GM23338 (cell line): ENCODE results near the gene AGBL4. TPM values are rescaled to one million over a fixed set of nuclear protein-coding genes. Genes with fewer than 3 reads are reported as not detected.

ENCODE experiments used
- ATAC-seq: fragments of 200-7000 bp; cut with Tn5 transposase; 3 replicates; pipeline ENCODE4 v1.9.1; 2020
- DNase-seq: peaks from one replicate; pipeline ENCODE4 v3.0.0-alpha.2; 2015; ENCODE audit warnings: low spot score
- H2AFZ ChIP-seq: fragments of 200-600 bp; sonication (generic); 2 replicates; pipeline ENCODE4 v1.8.0; 2016; ENCODE audit warnings: antibody characterized with exemption, mild to moderate bottlenecking, moderate library complexity
- H3F3A ChIP-seq: fragments of 200-600 bp; sonication (generic); replicated peaks from 2 replicates; pipeline ENCODE4 v1.8.0; 2017; ENCODE audit warnings: antibody characterized with exemption, mixed run types, low read depth
- H3K27ac ChIP-seq: fragments of 200-600 bp; sonication (generic); 2 replicates; pipeline ENCODE4 v1.6.1; 2016; ENCODE audit warnings: low read depth
- H3K27me3 ChIP-seq: fragments of 200-600 bp; sonication (generic); 2 replicates; pipeline ENCODE4 v1.8.0; 2016; ENCODE audit warnings: mild to moderate bottlenecking, mixed run types, moderate library complexity; ENCODE audit not compliant: insufficient read depth
- H3K36me3 ChIP-seq: fragments of 200-600 bp; sonication (generic); 2 replicates; pipeline ENCODE4 v1.8.0; 2016; ENCODE audit warnings: mild to moderate bottlenecking; ENCODE audit not compliant: insufficient read depth
- H3K4me1 ChIP-seq: fragments of 200-600 bp; sonication (generic); 2 replicates; pipeline ENCODE4 v1.8.0; 2016; ENCODE audit warnings: mild to moderate bottlenecking, moderate library complexity; ENCODE audit not compliant: insufficient read depth
- H3K4me2 ChIP-seq: fragments of 200-600 bp; sonication (generic); 2 replicates; pipeline ENCODE4 v1.7.1; 2017; ENCODE audit warnings: mixed run types
- H3K4me3 ChIP-seq: fragments of 200-600 bp; sonication (generic); 2 replicates; pipeline ENCODE4 v1.6.1; 2016; ENCODE audit warnings: mixed run types
- H3K79me2 ChIP-seq: fragments of 200-600 bp; sonication (generic); replicated peaks from 2 replicates; pipeline ENCODE4 v1.8.0; 2017; ENCODE audit warnings: mild to moderate bottlenecking; ENCODE audit not compliant: insufficient read depth
- H3K9me2 ChIP-seq: fragments of 200-600 bp; sonication (generic); 2 replicates; pipeline ENCODE4 v1.8.0; 2017; ENCODE audit not compliant: insufficient read depth
- H4K20me1 ChIP-seq: fragments of 200-600 bp; sonication (generic); replicated peaks from 2 replicates; pipeline ENCODE4 v1.8.0; 2017; ENCODE audit warnings: mild to moderate bottlenecking; ENCODE audit not compliant: insufficient read depth
- H3K27ac Mint-ChIP-seq: 2 replicates; pipeline ENCODE4 v1.8.0; 2020; ENCODE audit warnings: inconsistent platforms, mild to moderate bottlenecking, moderate library complexity, mixed read lengths
- H3K27me3 Mint-ChIP-seq: 3 replicates; pipeline ENCODE4 v1.8.0; 2022; ENCODE audit warnings: low read depth, mild to moderate bottlenecking, moderate library complexity, mixed read lengths, inconsistent platforms; ENCODE audit not compliant: insufficient read depth, poor library complexity
- H3K36me3 Mint-ChIP-seq: 3 replicates; pipeline ENCODE4 v1.8.0; 2021; ENCODE audit warnings: low read depth, mild to moderate bottlenecking, inconsistent platforms, moderate library complexity, mixed read lengths
- H3K4me1 Mint-ChIP-seq: 3 replicates; pipeline ENCODE4 v1.8.0; 2020; ENCODE audit warnings: mild to moderate bottlenecking, inconsistent platforms, mixed read lengths
- H3K4me3 Mint-ChIP-seq: 3 replicates; pipeline ENCODE4 v1.8.0; 2021; ENCODE audit warnings: moderate library complexity, mild to moderate bottlenecking, inconsistent platforms, mixed read lengths
- H3K9me3 Mint-ChIP-seq: 3 replicates; pipeline ENCODE4 v1.8.0; 2020; ENCODE audit warnings: moderate library complexity, mild to moderate bottlenecking, inconsistent platforms, mixed read lengths
- CREB1 ChIP-seq: fragments of 250-450 bp; sonication (Bioruptor Pico); IDR thresholded peaks from 2 replicates; pipeline ENCODE4 v1.5.0; 2020; ENCODE audit warnings: low read depth, mild to moderate bottlenecking, moderate library complexity
- EZH2 ChIP-seq: fragments of 200-600 bp; sonication (generic); IDR thresholded peaks from one replicate; pipeline ENCODE4 v1.8.0; 2017; ENCODE audit warnings: antibody characterized with exemption, mild to moderate bottlenecking, low read depth; ENCODE audit not compliant: unreplicated experiment
- EZH2phosphoT487 ChIP-seq: fragments of 200-600 bp; sonication (generic); IDR thresholded peaks from one replicate; pipeline ENCODE4 v1.8.1; 2018; ENCODE audit warnings: antibody characterized with exemption; ENCODE audit not compliant: unreplicated experiment
- NANOG ChIP-seq: IDR thresholded peaks from 2 replicates; pipeline ENCODE4 v1.6.1; 2016; ENCODE audit warnings: antibody characterized with exemption, borderline replicate concordance
- POLR2AphosphoS5 ChIP-seq: IDR thresholded peaks from 2 replicates; pipeline ENCODE4 v1.6.1; 2016; ENCODE audit warnings: antibody characterized with exemption, low read depth
- ZNF331 ChIP-seq: fragments of 250-450 bp; sonication (Bioruptor Pico); IDR thresholded peaks from 2 replicates; pipeline ENCODE4 v1.5.0; 2020; ENCODE audit warnings: low read depth, mild to moderate bottlenecking, moderate library complexity
- polyA plus RNA-seq: library from polyadenylated mRNA; unstranded; fragments of >200 nt; fragmentation: Nextera tagmentation; extraction: Ambion mirVana; gene quantifications from 2 replicates; pipeline ENCODE4 v1.2.1, GENCODE V29; 2016
- total RNA-seq: library from RNA; depleted of rRNA; stranded (reverse); fragments of >200 nt; shearing (Covaris generic); gene quantifications from 2 replicates; pipeline ENCODE4 v1.2.3, GENCODE V29; 2014
- TF ChIP-seq, protein P1 (sequence below): IDR thresholded peaks from 2 replicates; pipeline ENCODE4 v1.6.1; 2016; ENCODE audit warnings: antibody characterized with exemption
- TF ChIP-seq, protein P2 (sequence below): fragments of 250-450 bp; sonication (Bioruptor Pico); IDR thresholded peaks from 2 replicates; pipeline ENCODE4 v1.5.0; 2020; ENCODE audit warnings: mild to moderate bottlenecking, moderate library complexity
- TF ChIP-seq, protein P3 (sequence below), 2 experiments: fragments of 200-600 bp in 1 of 2; sonication (generic) in 1 of 2; conservative IDR thresholded peaks; 2 replicates each; pipeline versions ENCODE4 v1.5.1 to v1.6.1; 2016 to 2017; ENCODE audit warnings: antibody characterized with exemption in 2 of 2, low read depth in 2 of 2, mild to moderate bottlenecking in 2 of 2, moderate library complexity in 1 of 2

Gene AGBL4
- total and polyA plus RNA-seq, 2 experiments from 2014 or later = 0.91 to 1.5 TPM

DNA sequence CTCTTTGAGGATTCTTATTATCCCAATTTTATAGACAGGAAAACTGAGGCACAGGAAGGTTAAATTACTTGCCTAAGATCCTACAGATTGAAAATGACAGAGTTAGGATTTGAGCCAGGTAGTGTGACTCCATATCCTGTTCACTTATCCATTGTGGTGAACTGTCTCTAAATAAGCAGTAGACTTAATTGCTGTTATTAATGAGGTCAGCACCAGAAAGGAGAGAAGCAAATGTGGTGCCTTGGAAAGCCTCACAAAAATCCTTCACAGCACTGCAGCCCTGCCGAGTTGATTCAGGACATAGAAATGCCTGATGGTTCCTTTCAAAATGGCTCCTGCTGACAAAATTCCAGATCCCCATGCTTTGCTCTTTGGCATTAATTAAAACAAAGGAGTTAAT is 1053.8 kb downstream of the AGBL4 start:
- H3F3A ChIP-seq = no peaks in the 10 kb centered on the region
- H3K4me1 ChIP-seq = no peaks in the 10 kb centered on the region
- no peaks in the 10 kb centered on the region for H3K9me2 ChIP-seq
- no peak overlapping the region for H3K4me3 ChIP-seq
- DNase-seq (no peak), ATAC-seq (no peak)
- Mint-ChIP-seq H3K27ac (no peak overlapping the region), H3K9me3 (peaks cover 48% of the 10 kb centered on the region), H3K36me3 (no peaks in the 10 kb centered on the region; the same call in 2 of the 3 replicates), H3K4me1 (no peaks in the 10 kb centered on the region), H3K4me3 (no peak overlapping the region), H3K27me3 (no peaks in the 10 kb centered on the region)
- H2AFZ ChIP-seq = no peak overlapping the region
- no peaks in the 10 kb centered on the region for H3K79me2 ChIP-seq
- H3K27me3 ChIP-seq = no peaks in the 10 kb centered on the region
- no peak overlapping the region for H3K4me2 ChIP-seq
- no peaks in the 10 kb centered on the region for H4K20me1 ChIP-seq
- no peak overlapping the region for H3K27ac ChIP-seq
- TF ChIP-seq, protein P1, sequence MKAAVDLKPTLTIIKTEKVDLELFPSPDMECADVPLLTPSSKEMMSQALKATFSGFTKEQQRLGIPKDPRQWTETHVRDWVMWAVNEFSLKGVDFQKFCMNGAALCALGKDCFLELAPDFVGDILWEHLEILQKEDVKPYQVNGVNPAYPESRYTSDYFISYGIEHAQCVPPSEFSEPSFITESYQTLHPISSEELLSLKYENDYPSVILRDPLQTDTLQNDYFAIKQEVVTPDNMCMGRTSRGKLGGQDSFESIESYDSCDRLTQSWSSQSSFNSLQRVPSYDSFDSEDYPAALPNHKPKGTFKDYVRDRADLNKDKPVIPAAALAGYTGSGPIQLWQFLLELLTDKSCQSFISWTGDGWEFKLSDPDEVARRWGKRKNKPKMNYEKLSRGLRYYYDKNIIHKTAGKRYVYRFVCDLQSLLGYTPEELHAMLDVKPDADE = no peak
- TF ChIP-seq EZH2phosphoT487 (no peak), NANOG (no peak), POLR2AphosphoS5 (no peak), EZH2 (no peak), ZNF331 (CRISPR knock-in tag) (no peak), CREB1 (no peak)
- TF ChIP-seq, protein P2, sequence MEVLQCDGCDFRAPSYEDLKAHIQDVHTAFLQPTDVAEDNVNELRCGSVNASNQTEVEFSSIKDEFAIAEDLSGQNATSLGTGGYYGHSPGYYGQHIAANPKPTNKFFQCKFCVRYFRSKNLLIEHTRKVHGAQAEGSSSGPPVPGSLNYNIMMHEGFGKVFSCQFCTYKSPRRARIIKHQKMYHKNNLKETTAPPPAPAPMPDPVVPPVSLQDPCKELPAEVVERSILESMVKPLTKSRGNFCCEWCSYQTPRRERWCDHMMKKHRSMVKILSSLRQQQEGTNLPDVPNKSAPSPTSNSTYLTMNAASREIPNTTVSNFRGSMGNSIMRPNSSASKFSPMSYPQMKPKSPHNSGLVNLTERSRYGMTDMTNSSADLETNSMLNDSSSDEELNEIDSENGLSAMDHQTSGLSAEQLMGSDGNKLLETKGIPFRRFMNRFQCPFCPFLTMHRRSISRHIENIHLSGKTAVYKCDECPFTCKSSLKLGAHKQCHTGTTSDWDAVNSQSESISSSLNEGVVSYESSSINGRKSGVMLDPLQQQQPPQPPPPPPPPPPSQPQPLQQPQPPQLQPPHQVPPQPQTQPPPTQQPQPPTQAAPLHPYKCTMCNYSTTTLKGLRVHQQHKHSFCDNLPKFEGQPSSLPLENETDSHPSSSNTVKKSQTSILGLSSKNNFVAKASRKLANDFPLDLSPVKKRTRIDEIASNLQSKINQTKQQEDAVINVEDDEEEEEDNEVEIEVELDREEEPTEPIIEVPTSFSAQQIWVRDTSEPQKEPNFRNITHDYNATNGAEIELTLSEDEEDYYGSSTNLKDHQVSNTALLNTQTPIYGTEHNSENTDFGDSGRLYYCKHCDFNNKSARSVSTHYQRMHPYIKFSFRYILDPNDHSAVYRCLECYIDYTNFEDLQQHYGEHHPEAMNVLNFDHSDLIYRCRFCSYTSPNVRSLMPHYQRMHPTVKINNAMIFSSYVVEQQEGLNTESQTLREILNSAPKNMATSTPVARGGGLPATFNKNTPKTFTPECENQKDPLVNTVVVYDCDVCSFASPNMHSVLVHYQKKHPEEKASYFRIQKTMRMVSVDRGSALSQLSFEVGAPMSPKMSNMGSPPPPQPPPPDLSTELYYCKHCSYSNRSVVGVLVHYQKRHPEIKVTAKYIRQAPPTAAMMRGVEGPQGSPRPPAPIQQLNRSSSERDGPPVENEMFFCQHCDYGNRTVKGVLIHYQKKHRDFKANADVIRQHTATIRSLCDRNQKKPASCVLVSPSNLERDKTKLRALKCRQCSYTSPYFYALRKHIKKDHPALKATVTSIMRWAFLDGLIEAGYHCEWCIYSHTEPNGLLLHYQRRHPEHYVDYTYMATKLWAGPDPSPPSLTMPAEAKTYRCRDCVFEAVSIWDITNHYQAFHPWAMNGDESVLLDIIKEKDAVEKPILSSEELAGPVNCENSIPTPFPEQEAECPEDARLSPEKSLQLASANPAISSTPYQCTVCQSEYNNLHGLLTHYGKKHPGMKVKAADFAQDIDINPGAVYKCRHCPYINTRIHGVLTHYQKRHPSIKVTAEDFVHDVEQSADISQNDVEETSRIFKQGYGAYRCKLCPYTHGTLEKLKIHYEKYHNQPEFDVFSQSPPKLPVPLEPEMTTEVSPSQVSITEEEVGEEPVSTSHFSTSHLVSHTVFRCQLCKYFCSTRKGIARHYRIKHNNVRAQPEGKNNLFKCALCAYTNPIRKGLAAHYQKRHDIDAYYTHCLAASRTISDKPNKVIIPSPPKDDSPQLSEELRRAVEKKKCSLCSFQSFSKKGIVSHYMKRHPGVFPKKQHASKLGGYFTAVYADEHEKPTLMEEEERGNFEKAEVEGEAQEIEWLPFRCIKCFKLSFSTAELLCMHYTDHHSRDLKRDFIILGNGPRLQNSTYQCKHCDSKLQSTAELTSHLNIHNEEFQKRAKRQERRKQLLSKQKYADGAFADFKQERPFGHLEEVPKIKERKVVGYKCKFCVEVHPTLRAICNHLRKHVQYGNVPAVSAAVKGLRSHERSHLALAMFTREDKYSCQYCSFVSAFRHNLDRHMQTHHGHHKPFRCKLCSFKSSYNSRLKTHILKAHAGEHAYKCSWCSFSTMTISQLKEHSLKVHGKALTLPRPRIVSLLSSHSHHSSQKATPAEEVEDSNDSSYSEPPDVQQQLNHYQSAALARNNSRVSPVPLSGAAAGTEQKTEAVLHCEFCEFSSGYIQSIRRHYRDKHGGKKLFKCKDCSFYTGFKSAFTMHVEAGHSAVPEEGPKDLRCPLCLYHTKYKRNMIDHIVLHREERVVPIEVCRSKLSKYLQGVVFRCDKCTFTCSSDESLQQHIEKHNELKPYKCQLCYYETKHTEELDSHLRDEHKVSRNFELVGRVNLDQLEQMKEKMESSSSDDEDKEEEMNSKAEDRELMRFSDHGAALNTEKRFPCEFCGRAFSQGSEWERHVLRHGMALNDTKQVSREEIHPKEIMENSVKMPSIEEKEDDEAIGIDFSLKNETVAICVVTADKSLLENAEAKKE = no peak
- TF ChIP-seq, protein P3, sequence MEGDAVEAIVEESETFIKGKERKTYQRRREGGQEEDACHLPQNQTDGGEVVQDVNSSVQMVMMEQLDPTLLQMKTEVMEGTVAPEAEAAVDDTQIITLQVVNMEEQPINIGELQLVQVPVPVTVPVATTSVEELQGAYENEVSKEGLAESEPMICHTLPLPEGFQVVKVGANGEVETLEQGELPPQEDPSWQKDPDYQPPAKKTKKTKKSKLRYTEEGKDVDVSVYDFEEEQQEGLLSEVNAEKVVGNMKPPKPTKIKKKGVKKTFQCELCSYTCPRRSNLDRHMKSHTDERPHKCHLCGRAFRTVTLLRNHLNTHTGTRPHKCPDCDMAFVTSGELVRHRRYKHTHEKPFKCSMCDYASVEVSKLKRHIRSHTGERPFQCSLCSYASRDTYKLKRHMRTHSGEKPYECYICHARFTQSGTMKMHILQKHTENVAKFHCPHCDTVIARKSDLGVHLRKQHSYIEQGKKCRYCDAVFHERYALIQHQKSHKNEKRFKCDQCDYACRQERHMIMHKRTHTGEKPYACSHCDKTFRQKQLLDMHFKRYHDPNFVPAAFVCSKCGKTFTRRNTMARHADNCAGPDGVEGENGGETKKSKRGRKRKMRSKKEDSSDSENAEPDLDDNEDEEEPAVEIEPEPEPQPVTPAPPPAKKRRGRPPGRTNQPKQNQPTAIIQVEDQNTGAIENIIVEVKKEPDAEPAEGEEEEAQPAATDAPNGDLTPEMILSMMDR (conservative IDR thresholded peaks at IDR 0.05; ENCODE audit: low read depth in 2 of 2) = no peak
- no peaks in the 10 kb centered on the region for H3K36me3 ChIP-seq
